ENCODE results near the gene EP400.

Gene EP400

DNA sequence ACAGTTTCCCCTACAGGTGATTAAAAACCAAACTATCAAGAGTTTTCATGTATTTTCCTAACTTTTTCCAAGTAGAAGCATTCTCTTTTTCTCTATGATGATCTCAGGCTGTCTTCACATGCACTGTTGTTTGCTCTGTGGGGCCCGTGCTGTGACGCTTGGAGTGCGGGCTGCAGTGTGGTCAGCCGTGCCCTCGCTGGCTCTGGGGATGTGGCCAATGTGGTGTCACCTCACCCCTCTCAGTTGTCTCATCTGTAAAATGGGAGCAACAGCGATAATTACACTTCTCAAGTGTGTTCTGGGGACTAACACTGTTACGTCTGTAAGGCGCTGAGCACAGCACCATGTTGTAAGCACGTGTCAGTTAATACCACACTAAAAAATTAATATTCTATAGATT lies 165.8 kb downstream of the EP400 start:
- TF ChIP-seq, protein P1, sequence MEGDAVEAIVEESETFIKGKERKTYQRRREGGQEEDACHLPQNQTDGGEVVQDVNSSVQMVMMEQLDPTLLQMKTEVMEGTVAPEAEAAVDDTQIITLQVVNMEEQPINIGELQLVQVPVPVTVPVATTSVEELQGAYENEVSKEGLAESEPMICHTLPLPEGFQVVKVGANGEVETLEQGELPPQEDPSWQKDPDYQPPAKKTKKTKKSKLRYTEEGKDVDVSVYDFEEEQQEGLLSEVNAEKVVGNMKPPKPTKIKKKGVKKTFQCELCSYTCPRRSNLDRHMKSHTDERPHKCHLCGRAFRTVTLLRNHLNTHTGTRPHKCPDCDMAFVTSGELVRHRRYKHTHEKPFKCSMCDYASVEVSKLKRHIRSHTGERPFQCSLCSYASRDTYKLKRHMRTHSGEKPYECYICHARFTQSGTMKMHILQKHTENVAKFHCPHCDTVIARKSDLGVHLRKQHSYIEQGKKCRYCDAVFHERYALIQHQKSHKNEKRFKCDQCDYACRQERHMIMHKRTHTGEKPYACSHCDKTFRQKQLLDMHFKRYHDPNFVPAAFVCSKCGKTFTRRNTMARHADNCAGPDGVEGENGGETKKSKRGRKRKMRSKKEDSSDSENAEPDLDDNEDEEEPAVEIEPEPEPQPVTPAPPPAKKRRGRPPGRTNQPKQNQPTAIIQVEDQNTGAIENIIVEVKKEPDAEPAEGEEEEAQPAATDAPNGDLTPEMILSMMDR (IDR thresholded peaks at IDR 0.05; ENCODE audit: low read depth, low read length): no peak
- TF ChIP-seq, protein P2, sequence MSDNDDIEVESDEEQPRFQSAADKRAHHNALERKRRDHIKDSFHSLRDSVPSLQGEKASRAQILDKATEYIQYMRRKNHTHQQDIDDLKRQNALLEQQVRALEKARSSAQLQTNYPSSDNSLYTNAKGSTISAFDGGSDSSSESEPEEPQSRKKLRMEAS (IDR thresholded peaks at IDR 0.05; ENCODE audit: low read depth, low read length): no peak
- TF ChIP-seq MYC (IDR thresholded peaks at IDR 0.05; ENCODE audit: low read depth, low read length) (no peak), POLR2A (IDR thresholded peaks at IDR 0.05; ENCODE audit: extremely low read depth, insufficient read length) (no peak)
- no peak for DNase-seq (ENCODE audit: low read depth)
- no peak overlapping the region for H3K4me3 ChIP-seq (ENCODE audit: low read depth, low read length)

DNA sequence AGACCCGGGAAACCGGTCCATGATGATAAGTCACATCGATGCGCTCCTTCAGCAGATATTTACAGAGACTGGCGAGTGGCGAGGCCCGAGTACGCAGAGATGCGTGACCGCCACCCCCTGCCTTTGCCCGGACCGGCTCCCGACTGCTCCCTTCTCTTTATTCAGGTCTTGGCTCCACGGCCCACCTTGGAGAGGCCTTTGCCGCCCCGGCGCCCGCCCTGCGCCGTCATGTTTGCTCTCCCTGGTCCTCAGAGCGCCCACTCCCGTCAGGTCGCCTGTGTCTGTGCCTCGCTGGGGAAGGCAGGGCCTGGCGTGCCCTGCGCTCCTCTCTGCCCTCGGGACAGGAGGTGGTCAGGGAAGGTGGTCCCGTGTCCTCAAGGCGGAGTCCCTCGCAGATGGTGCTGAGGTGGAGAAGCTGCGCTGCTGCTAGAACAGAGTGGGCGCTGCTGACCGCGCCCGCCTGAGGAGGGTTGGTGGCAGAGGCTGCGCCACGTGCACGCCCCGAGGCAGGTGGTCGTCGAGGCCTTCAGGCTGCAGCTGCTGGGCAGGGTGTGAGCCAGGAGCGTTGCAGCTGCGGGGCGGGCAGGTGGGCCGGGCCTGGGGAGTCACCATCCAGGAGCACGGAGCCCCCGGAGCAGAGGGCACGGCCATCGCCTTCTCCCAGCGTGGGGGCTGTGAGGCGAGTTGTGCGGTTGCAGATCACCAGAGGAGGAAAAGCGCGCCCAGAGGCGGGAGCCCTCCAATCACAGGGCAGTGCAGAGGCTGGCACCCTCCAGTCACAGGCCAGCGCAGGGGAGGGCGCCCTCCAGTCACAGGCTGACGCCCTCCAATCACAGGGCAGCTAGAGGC lies 167.2 kb downstream of the EP400 start:
- DNase-seq (ENCODE audit: low read depth): no peak
- TF ChIP-seq, protein P2 (IDR thresholded peaks at IDR 0.05; ENCODE audit: low read depth, low read length): no peak
- TF ChIP-seq, protein P1 (IDR thresholded peaks at IDR 0.05; ENCODE audit: low read depth, low read length): no peak
- no peak for TF ChIP-seq POLR2A (IDR thresholded peaks at IDR 0.05; ENCODE audit: extremely low read depth, insufficient read length)
- TF ChIP-seq MYC (IDR thresholded peaks at IDR 0.05; ENCODE audit: low read depth, low read length): no peak
- no peak overlapping the region for H3K4me3 ChIP-seq (ENCODE audit: low read depth, low read length)

DNA sequence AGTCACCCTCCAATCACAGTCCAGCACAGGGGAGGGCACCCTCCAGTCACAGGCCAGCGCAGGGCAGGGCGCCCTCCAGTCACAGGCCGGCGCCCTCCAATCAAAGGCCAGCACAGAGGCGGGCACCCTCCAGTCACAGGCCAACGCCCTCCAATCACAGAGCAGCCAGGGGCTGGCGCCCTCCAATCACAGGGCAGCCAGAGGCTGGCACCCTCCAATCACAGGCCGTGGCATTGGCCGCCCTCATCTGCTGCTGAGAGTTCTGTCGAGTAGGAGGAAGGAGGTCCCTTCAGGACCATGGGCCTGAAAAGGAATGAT lies 167.8 kb downstream of the EP400 start:
- no peak overlapping the region for H3K4me3 ChIP-seq (ENCODE audit: low read depth, low read length)
- TF ChIP-seq POLR2A (IDR thresholded peaks at IDR 0.05; ENCODE audit: extremely low read depth, insufficient read length) (no peak), MYC (IDR thresholded peaks at IDR 0.05; ENCODE audit: low read depth, low read length) (no peak)
- TF ChIP-seq, protein P2 (IDR thresholded peaks at IDR 0.05; ENCODE audit: low read depth, low read length): no peak
- TF ChIP-seq, protein P1 (IDR thresholded peaks at IDR 0.05; ENCODE audit: low read depth, low read length): no peak
- DNase-seq (ENCODE audit: low read depth): peak; percentile 38

DNA sequence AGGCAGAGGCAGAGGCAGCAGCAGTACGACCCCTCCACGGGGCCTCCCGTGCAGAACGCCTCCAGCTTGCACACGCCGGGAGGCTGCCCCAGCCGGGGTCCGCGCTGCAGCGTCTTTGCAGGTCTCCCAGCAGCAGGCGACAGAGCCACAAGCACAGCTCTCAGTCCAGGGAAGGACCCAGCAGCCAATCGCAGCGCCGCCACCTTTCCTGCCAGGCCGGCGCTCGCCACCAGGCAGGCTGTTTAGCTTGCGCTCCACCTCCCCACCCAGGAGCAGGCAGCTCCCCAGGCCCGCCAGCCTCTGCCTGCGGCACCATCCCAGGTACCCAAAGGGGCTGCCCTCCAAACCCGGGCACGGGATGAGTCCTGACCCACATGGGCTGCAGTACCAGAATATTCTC lies 169.1 kb downstream of the EP400 start:
- DNase-seq (ENCODE audit: low read depth): no peak
- no peak for TF ChIP-seq MYC (IDR thresholded peaks at IDR 0.05; ENCODE audit: low read depth, low read length)
- TF ChIP-seq, protein P1 (IDR thresholded peaks at IDR 0.05; ENCODE audit: low read depth, low read length): no peak
- TF ChIP-seq, protein P2 (IDR thresholded peaks at IDR 0.05; ENCODE audit: low read depth, low read length): no peak
- TF ChIP-seq POLR2A (IDR thresholded peaks at IDR 0.05; ENCODE audit: extremely low read depth, insufficient read length): no peak
- no peak overlapping the region for H3K4me3 ChIP-seq (ENCODE audit: low read depth, low read length)

- no peak for TF ChIP-seq POLR2A (IDR thresholded peaks at IDR 0.05; ENCODE audit: extremely low read depth, insufficient read length)
- no peak for TF ChIP-seq MYC (IDR thresholded peaks at IDR 0.05; ENCODE audit: low read depth, low read length)
- TF ChIP-seq, protein P2 (IDR thresholded peaks at IDR 0.05; ENCODE audit: low read depth, low read length): no peak
- TF ChIP-seq, protein P1 (IDR thresholded peaks at IDR 0.05; ENCODE audit: low read depth, low read length): no peak
- H3K4me3 ChIP-seq (ENCODE audit: low read depth, low read length): no peak overlapping the region
- DNase-seq (ENCODE audit: low read depth): no peak
These were observed 171.5 kb downstream of the EP400 start for GRCh38 chr12:132121283-132121682.

Measured in NB4 (cell line).